ENCODE data around the gene STIP1.
"Not testable (repeated sequence)": the region's sequence is repeated elsewhere in the genome, so short reads cannot be mapped to it uniquely, and the experiment has no call there.

STIP1 gene

GRCh38 chr11:64157631-64158394 lies 28.2 kb upstream of the STIP1 start:
- no peak for DNase-seq (ENCODE audit: low spot score)

- no peak for DNase-seq (ENCODE audit: low spot score)
Measured at GRCh38 chr11:64161037-64161436, 24.9 kb upstream of the STIP1 start.

- not testable (repeated sequence) for DNase-seq (ENCODE audit: low spot score)
Measured at GRCh38 chr11:64162769-64163168, 23.2 kb upstream of the STIP1 start.

- no peak for DNase-seq (ENCODE audit: low spot score)
Measured at GRCh38 chr11:64163951-64164350, 22.0 kb upstream of the STIP1 start.

GRCh38 chr11:64164392-64165312 lies 21.3 kb upstream of the STIP1 start:
- no peak for DNase-seq (ENCODE audit: low spot score)

- DNase-seq (ENCODE audit: low spot score), result no peak
Measured at GRCh38 chr11:64165481-64165841, 20.5 kb upstream of the STIP1 start.

- peak; percentile 72 for DNase-seq (ENCODE audit: low spot score)
Measured at GRCh38 chr11:64165842-64166635, 19.9 kb upstream of the STIP1 start, which contains the start of gene MACROD1. TSS of gene MACROD1 (minus strand) at chr11:64166113. CDS start at chr11:64165994, 119 bp downstream.

GRCh38 chr11:64170419-64170818 lies 15.6 kb upstream of the STIP1 start:
- no peak for DNase-seq (ENCODE audit: low spot score)

- no peak for DNase-seq (ENCODE audit: low spot score)
Measured at GRCh38 chr11:64173616-64174355, 12.2 kb upstream of the STIP1 start.

GRCh38 chr11:64176751-64177150 lies 9.2 kb upstream of the STIP1 start:
- no peak for DNase-seq (ENCODE audit: low spot score)

GRCh38 chr11:64178203-64178602 lies 7.8 kb upstream of the STIP1 start:
- no peak for DNase-seq (ENCODE audit: low spot score)

- DNase-seq (ENCODE audit: low spot score), result no peak
Measured at GRCh38 chr11:64178951-64179639, 6.9 kb upstream of the STIP1 start.

- DNase-seq (ENCODE audit: low spot score), result peak; percentile 48
Measured at GRCh38 chr11:64180891-64181290, 5.1 kb upstream of the STIP1 start.

GRCh38 chr11:64181506-64182411 lies 4.2 kb upstream of the STIP1 start:
- DNase-seq (ENCODE audit: low spot score), result peak; percentile 96

GRCh38 chr11:64183890-64184289 lies 2.1 kb upstream of the STIP1 start:
- DNase-seq (ENCODE audit: low spot score), result no peak

GRCh38 chr11:64185175-64185692 lies 737 bp upstream of the STIP1 start:
- DNase-seq (ENCODE audit: low spot score), result peak; percentile 86

GRCh38 chr11:64186492-64187165 lies 658 bp downstream of the STIP1 start:
- peak; percentile 52 for DNase-seq (ENCODE audit: low spot score)

GRCh38 chr11:64192434-64192833 lies 6.5 kb downstream of the STIP1 start:
- DNase-seq (ENCODE audit: low spot score), result no peak

- DNase-seq (ENCODE audit: low spot score), result no peak
Measured at GRCh38 chr11:64196626-64197025, 10.7 kb downstream of the STIP1 start.
